ENCODE measurements around the gene CKMT2. TPM values are rescaled to one million over a fixed set of nuclear protein-coding genes. Genes with fewer than 3 reads are reported as not detected.

Gene CKMT2
- total RNA-seq, 3 donors from 2014 or later, result 3.6 to 5.3 (median 3.7) TPM

- Histone ChIP-seq H3K27me3 (no peaks in the 10 kb centered on the region), H3K4me3 (no peak overlapping the region), H3K4me1 (no peaks in the 10 kb centered on the region), H3K9me3 (no peaks in the 10 kb centered on the region), H3K27ac (no peak overlapping the region), H3K36me3 (no peaks in the 10 kb centered on the region)
- no peak for TF ChIP-seq POLR2A (IDR thresholded peaks at IDR 0.05)
- intact Hi-C loops (cut with DNase I; ENCODE audit: low total_unique reads), result no loop called here
- DNase-seq (ENCODE audit: low spot score in 2 of 2), result no peak
Measured at GRCh38 chr5:81314581-81314980, 81.5 kb downstream of the CKMT2 start.

GRCh38 chr5:81315336-81315735, 82.2 kb downstream of the CKMT2 start:
- intact Hi-C loops (cut with DNase I; ENCODE audit: low total_unique reads), result no loop called here

GRCh38 chr5:81315830-81316229, 82.7 kb downstream of the CKMT2 start:
- no peaks in the 10 kb centered on the region for H3K4me1 ChIP-seq
- H3K27ac ChIP-seq, result no peak overlapping the region
- H3K27me3 ChIP-seq, result no peaks in the 10 kb centered on the region
- H3K9me3 ChIP-seq, result no peaks in the 10 kb centered on the region
- H3K4me3 ChIP-seq, result no peak overlapping the region
- intact Hi-C loops (cut with DNase I; ENCODE audit: low total_unique reads), result no loop called here
- DNase-seq (ENCODE audit: low spot score in 2 of 2), result no peak
- TF ChIP-seq POLR2AphosphoS5 (IDR thresholded peaks at IDR 0.05) (no peak), CTCF (IDR thresholded peaks at IDR 0.05) (no peak), POLR2A (IDR thresholded peaks at IDR 0.05) (no peak)
- no peaks in the 10 kb centered on the region for H3K36me3 ChIP-seq

More at GRCh38 chr5:81315336-81315735, 82.2 kb downstream of the CKMT2 start:
- no peak for TF ChIP-seq POLR2AphosphoS5 (IDR thresholded peaks at IDR 0.05)
- no peak for TF ChIP-seq POLR2A (IDR thresholded peaks at IDR 0.05)
- no peak for TF ChIP-seq CTCF (IDR thresholded peaks at IDR 0.05)
- no peak for DNase-seq (ENCODE audit: low spot score in 2 of 2)
- Histone ChIP-seq H3K4me1 (no peaks in the 10 kb centered on the region), H3K27ac (no peak overlapping the region), H3K9me3 (no peaks in the 10 kb centered on the region), H3K36me3 (no peaks in the 10 kb centered on the region), H3K4me3 (no peak overlapping the region), H3K27me3 (no peaks in the 10 kb centered on the region)

Other genes with a start within 250 kb of the CKMT2 start
- 10 to 100 TPM; 18.7 to 34.4 (median 19.2) TPM for gene ZCCHC9, start 68.3 kb downstream of the CKMT2 start, total RNA-seq
- gene ACOT12, start 160.8 kb downstream of the CKMT2 start, total RNA-seq, result not detected

All from breast epithelium (tissue), 4 donors.